CD4-positive, CD25-positive, alpha-beta regulatory T cell (primary cell): ENCODE results near the gene SEMA3A. TPM values are rescaled to one million over a fixed set of nuclear protein-coding genes. Genes with fewer than 3 reads are reported as not detected.

Experiments used
- ATAC-seq, 2 donors: fragments of 150-1000 bp; cut with Tn5 transposase; one replicate each; pipeline ENCODE4 v1.10.0; 2021; ENCODE audit warnings: low read depth in 2 of 2, moderate number of reproducible peaks in 2 of 2, moderate library complexity in 1 of 2
- DNase-seq, 3 donors: peaks; one replicate each; pipeline versions ENCODE4 v3.0.0 to v3.0.0-alpha.2; 2012 to 2022; ENCODE audit warnings: mixed read lengths in 1 of 3
- H3K27ac ChIP-seq: one replicate; pipeline ENCODE4 v1.7.0; 2013; ENCODE audit warnings: mild to moderate bottlenecking, low read length; ENCODE audit not compliant: insufficient read depth, poor library complexity, severe bottlenecking
- H3K27me3 ChIP-seq: one replicate; pipeline ENCODE4 v1.7.0; 2013; ENCODE audit warnings: low read length; ENCODE audit not compliant: control insufficient read depth, insufficient read depth
- H3K36me3 ChIP-seq: one replicate; pipeline ENCODE4 v1.7.0; 2013; ENCODE audit warnings: mild to moderate bottlenecking, low read length, moderate library complexity; ENCODE audit not compliant: control insufficient read depth, insufficient read depth
- H3K4me1 ChIP-seq: 2 replicates; pipeline ENCODE4 v1.7.0; 2013; ENCODE audit warnings: mild to moderate bottlenecking, low read length; ENCODE audit not compliant: insufficient read depth, control insufficient read depth, poor library complexity, severe bottlenecking
- H3K4me3 ChIP-seq: one replicate; pipeline ENCODE4 v1.7.0; 2013; ENCODE audit warnings: low read depth, mild to moderate bottlenecking, low read length, moderate library complexity
- H3K9me3 ChIP-seq, 2 experiments: 1 replicate in 1 of 2; 2 replicates in 1 of 2; pipeline ENCODE4 v1.7.0; 2013; ENCODE audit warnings: low read length in 2 of 2, mild to moderate bottlenecking in 1 of 2, moderate library complexity in 1 of 2; ENCODE audit not compliant: control insufficient read depth in 2 of 2
- H3K27ac Mint-ChIP-seq, 3 donors: one replicate each; pipeline ENCODE4 v1.8.0; 2020 to 2022; ENCODE audit warnings: mild to moderate bottlenecking in 3 of 3, mixed read lengths in 3 of 3, moderate library complexity in 2 of 3
- H3K27me3 Mint-ChIP-seq: one replicate; pipeline ENCODE4 v1.8.0; 2022; ENCODE audit warnings: mild to moderate bottlenecking, mixed read lengths
- H3K36me3 Mint-ChIP-seq: one replicate; pipeline ENCODE4 v1.8.0; 2020; ENCODE audit warnings: mixed read lengths
- H3K4me1 Mint-ChIP-seq, 4 donors: one replicate each; pipeline ENCODE4 v1.8.0; 2020 to 2022; ENCODE audit warnings: mixed read lengths in 4 of 4, mild to moderate bottlenecking in 1 of 4
- H3K4me3 Mint-ChIP-seq, 4 donors: one replicate each; pipeline ENCODE4 v1.8.0; 2020 to 2022; ENCODE audit warnings: mild to moderate bottlenecking in 4 of 4, mixed read lengths in 4 of 4, moderate library complexity in 3 of 4
- H3K9me3 Mint-ChIP-seq, 7 donors: one replicate each; pipeline ENCODE4 v1.8.0; 2020 to 2022; ENCODE audit warnings: mixed read lengths in 7 of 7, mild to moderate bottlenecking in 3 of 7, moderate library complexity in 2 of 7
- polyA plus RNA-seq, 4 donors: library from polyadenylated mRNA; unstranded; fragments of 300-500 nt; fragmentation: Illumina TruSeq; gene quantifications; one replicate each; pipeline ENCODE4 v1.2.3, GENCODE V29; 2021
- total RNA-seq: library from RNA; stranded (reverse); gene quantifications from one replicate; pipeline ENCODE4 v1.2.3, GENCODE V29; 2022

Gene SEMA3A
- total and polyA plus RNA-seq, 5 donors from 2014 or later, result not detected

DNA sequence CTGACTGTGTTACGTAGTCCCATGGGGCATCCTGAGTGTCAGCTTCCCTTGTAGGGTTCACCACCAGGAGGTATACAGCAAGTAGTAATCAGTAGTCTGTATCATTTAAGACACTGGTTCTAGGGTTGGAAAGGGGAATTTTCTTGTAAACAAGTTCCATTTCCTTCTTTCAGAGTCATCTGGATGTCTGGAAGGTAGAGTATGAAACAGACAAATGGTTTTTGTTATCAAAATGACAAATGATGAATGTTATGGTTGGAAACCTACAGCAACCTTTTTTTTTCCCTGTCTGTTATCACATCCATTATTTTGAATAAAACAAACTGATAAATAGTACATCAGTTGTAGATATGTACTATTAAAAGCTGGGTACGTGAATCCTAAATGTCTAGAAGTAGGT is 19.1 kb downstream of the SEMA3A start:
- H3K27ac Mint-ChIP-seq, result no peak overlapping the region
- H3K4me3 ChIP-seq, result no peak overlapping the region
- no peaks in the 10 kb centered on the region for H3K4me1 ChIP-seq
- H3K36me3 Mint-ChIP-seq, result no peaks in the 10 kb centered on the region
- ATAC-seq, result no peak
- peaks cover 0 to 1% (median 0%) of the 10 kb centered on the region in 7 donors for H3K9me3 Mint-ChIP-seq
- no peaks in the 10 kb centered on the region for H3K4me1 Mint-ChIP-seq
- no peaks in the 10 kb centered on the region for H3K27me3 Mint-ChIP-seq
- no peak for DNase-seq
- no peaks in the 10 kb centered on the region for H3K27me3 ChIP-seq
- no peak overlapping the region for H3K27ac ChIP-seq
- H3K9me3 ChIP-seq, result peaks cover 0 to 3% of the 10 kb centered on the region in 2 experiments
- H3K4me3 Mint-ChIP-seq, result no peak overlapping the region
- no peaks in the 10 kb centered on the region for H3K36me3 ChIP-seq

DNA sequence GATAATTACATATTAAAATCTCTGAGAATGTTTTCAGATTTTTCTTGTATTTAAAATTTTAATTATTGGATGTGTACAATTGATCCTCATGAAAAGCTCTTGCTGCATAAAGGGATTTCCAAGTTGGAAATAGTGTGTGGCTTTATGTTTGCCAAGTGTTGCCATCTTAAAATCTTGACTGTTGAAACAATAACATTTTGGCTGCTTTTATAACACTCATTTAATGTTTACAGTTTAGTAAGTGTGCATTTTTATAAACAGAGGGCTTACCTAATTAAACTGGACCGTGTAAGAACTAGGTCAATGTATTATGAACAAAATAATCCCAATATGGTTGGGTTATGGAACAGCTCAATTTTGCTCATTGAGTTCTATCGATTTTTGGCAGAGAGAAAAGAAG is 23.9 kb downstream of the SEMA3A start:
- Histone ChIP-seq H3K4me3 (no peak overlapping the region), H3K36me3 (no peaks in the 10 kb centered on the region), H3K4me1 (no peaks in the 10 kb centered on the region), H3K9me3 (no peaks in the 10 kb centered on the region), H3K27ac (no peak overlapping the region), H3K27me3 (no peaks in the 10 kb centered on the region)
- ATAC-seq (no peak), DNase-seq (no peak)
- no peaks in the 10 kb centered on the region for H3K36me3 Mint-ChIP-seq
- peaks cover 0 to 5% (median 0%) of the 10 kb centered on the region in 7 donors for H3K9me3 Mint-ChIP-seq
- H3K27ac Mint-ChIP-seq, result no peak overlapping the region
- H3K4me3 Mint-ChIP-seq, result no peak overlapping the region
- no peaks in the 10 kb centered on the region for H3K4me1 Mint-ChIP-seq
- no peaks in the 10 kb centered on the region for H3K27me3 Mint-ChIP-seq

DNA sequence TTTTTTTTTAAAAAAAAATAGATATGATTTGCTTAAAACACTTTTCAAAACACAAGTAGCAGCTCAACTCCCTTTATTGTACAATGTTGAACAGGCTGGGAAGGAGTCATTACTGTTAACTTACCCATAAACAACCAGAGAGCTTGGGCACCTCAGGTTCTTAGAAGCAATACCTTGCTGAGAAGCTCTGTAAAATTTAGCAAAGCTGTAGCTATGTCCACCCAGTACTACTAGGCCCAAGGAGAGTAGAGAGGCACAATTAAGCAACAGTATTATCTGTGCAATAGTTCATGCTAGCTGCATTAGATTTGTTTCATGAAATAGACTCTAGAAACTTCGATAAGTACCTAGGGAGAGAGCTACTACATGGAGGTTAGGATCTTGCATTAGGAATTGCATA is 32.0 kb downstream of the SEMA3A start:
- Histone ChIP-seq H3K27ac (no peak overlapping the region), H3K4me1 (no peaks in the 10 kb centered on the region), H3K9me3 (no peaks in the 10 kb centered on the region), H3K27me3 (no peaks in the 10 kb centered on the region), H3K4me3 (no peak overlapping the region), H3K36me3 (no peaks in the 10 kb centered on the region)
- DNase-seq, result no peak
- H3K27ac Mint-ChIP-seq, result no peak overlapping the region
- H3K9me3 Mint-ChIP-seq, result peaks cover 0 to 9% (median 0%) of the 10 kb centered on the region in 7 donors
- ATAC-seq, result no peak
- no peak overlapping the region for H3K4me3 Mint-ChIP-seq
- no peaks in the 10 kb centered on the region for H3K36me3 Mint-ChIP-seq
- no peaks in the 10 kb centered on the region for H3K27me3 Mint-ChIP-seq
- peaks cover 0 to 2% (median 0%) of the 10 kb centered on the region in 4 donors for H3K4me1 Mint-ChIP-seq

DNA sequence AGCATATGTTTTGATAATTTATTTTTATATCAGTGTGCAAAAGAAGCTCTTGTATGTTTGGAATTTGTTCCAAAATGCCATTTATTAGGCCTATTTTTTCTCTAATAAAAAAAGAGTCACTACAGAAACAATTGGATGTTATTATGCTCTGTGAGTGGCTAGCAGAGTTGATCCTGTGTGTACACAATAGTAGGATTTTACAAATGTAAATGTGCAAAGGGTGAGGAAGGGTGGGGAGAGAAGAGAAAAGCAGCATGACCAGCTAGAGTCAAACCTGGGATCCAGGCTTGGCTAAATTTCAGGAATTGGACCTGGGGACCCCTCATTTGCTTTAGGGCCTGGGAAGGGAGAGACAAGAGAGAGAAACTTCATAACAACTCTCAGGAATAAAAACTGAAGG is 32.5 kb downstream of the SEMA3A start:
- no peak overlapping the region for H3K4me3 ChIP-seq
- H3K27me3 ChIP-seq, result no peaks in the 10 kb centered on the region
- H3K9me3 Mint-ChIP-seq, result peaks cover 0 to 9% (median 0%) of the 10 kb centered on the region in 7 donors
- H3K36me3 ChIP-seq, result no peaks in the 10 kb centered on the region
- H3K27ac ChIP-seq, result no peak overlapping the region
- no peak for DNase-seq
- H3K27ac Mint-ChIP-seq, result no peak overlapping the region
- H3K4me3 Mint-ChIP-seq, result no peak overlapping the region
- no peaks in the 10 kb centered on the region for H3K36me3 Mint-ChIP-seq
- no peaks in the 10 kb centered on the region for H3K4me1 ChIP-seq
- ATAC-seq, result no peak
- H3K27me3 Mint-ChIP-seq, result no peaks in the 10 kb centered on the region
- H3K9me3 ChIP-seq, result no peaks in the 10 kb centered on the region
- peaks cover 0 to 2% (median 0%) of the 10 kb centered on the region in 4 donors for H3K4me1 Mint-ChIP-seq

DNA sequence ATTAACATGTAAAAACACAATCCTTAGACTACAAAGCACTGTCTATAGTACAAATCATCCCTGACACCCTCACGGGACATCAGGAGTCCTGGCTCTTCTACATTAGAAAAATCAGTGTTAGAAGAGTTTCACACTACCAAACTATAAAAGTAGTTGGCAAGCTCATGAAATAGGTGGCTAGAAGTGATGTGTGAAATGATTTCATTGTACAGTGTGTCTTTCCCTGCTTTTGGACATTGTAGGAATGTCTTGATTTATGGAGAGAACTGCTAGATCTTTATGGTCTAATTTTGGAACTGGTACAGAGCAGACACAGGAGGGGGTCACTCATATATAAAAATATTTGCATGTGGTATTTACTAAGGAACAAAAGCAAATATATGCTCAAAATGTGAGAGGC is 33.2 kb downstream of the SEMA3A start:
- H3K4me1 ChIP-seq, result no peaks in the 10 kb centered on the region
- Mint-ChIP-seq H3K36me3 (no peaks in the 10 kb centered on the region), H3K4me1 (peaks cover 0 to 2% (median 0%) of the 10 kb centered on the region in 4 donors), H3K9me3 (peaks cover 0 to 4% (median 0%) of the 10 kb centered on the region in 7 donors), H3K4me3 (no peak overlapping the region), H3K27me3 (no peaks in the 10 kb centered on the region), H3K27ac (no peak overlapping the region)
- no peak overlapping the region for H3K4me3 ChIP-seq
- H3K36me3 ChIP-seq, result no peaks in the 10 kb centered on the region
- no peaks in the 10 kb centered on the region for H3K27me3 ChIP-seq
- no peak for ATAC-seq
- no peaks in the 10 kb centered on the region for H3K9me3 ChIP-seq
- no peak for DNase-seq
- no peak overlapping the region for H3K27ac ChIP-seq

DNA sequence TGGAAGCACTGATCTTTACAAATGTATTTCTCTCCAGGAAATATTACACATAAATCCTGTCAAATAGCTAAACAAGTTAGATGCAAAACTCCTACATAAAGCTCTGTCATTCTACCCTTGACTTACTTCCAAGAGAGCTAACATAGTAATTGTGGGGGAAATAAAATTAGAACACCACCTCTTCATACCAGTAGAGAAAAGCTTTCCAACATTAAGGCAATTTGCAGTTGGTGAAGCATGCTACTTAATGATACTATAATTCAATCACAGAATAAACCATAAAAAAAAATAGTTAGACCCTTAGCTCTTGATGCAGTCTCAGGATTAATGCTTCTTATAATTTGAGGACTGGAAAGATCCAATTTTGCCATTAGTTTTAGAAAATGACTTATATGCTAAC is 35.2 kb downstream of the SEMA3A start:
- H3K27ac Mint-ChIP-seq, result no peak overlapping the region
- no peaks in the 10 kb centered on the region for H3K27me3 ChIP-seq
- DNase-seq (no peak), ATAC-seq (no peak)
- peaks cover 0 to 4% (median 0%) of the 10 kb centered on the region in 7 donors for H3K9me3 Mint-ChIP-seq
- no peaks in the 10 kb centered on the region for H3K27me3 Mint-ChIP-seq
- peaks cover 0 to 2% (median 0%) of the 10 kb centered on the region in 4 donors for H3K4me1 Mint-ChIP-seq
- H3K4me3 Mint-ChIP-seq, result no peak overlapping the region
- H3K36me3 ChIP-seq, result no peaks in the 10 kb centered on the region
- no peaks in the 10 kb centered on the region for H3K36me3 Mint-ChIP-seq
- H3K9me3 ChIP-seq, result peaks cover 0 to 3% of the 10 kb centered on the region in 2 experiments
- no peak overlapping the region for H3K4me3 ChIP-seq
- H3K4me1 ChIP-seq, result no peaks in the 10 kb centered on the region
- no peak overlapping the region for H3K27ac ChIP-seq

DNA sequence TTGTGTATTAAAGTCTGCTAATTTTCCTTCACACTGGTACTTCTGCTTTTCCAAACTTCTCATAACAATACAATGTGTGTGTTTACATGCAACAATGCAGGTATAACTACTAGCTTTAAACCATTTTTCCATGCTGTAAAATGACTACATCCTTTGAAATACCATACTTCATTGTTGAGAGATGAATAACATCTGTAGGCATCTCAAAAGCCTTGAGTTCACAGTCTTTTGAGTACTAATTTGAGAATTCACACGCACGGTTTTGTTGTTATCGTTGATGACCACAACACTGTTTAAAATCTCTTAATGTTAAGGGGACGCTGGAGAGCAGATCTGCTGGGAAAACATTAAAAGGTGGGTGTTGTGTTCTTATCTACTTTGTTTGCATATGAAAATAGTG is 37.4 kb downstream of the SEMA3A start:
- Mint-ChIP-seq H3K27ac (no peak overlapping the region), H3K4me3 (no peak overlapping the region), H3K9me3 (peaks cover 0 to 4% (median 0%) of the 10 kb centered on the region in 7 donors), H3K4me1 (peaks cover 0 to under 1% (median 0%) of the 10 kb centered on the region in 4 donors), H3K27me3 (no peaks in the 10 kb centered on the region), H3K36me3 (no peaks in the 10 kb centered on the region)
- Histone ChIP-seq H3K27ac (no peak overlapping the region), H3K9me3 (peaks cover 0 to 3% of the 10 kb centered on the region in 2 experiments), H3K27me3 (no peaks in the 10 kb centered on the region), H3K36me3 (no peaks in the 10 kb centered on the region), H3K4me3 (no peak overlapping the region), H3K4me1 (no peaks in the 10 kb centered on the region)
- no peak for ATAC-seq
- no peak for DNase-seq

DNA sequence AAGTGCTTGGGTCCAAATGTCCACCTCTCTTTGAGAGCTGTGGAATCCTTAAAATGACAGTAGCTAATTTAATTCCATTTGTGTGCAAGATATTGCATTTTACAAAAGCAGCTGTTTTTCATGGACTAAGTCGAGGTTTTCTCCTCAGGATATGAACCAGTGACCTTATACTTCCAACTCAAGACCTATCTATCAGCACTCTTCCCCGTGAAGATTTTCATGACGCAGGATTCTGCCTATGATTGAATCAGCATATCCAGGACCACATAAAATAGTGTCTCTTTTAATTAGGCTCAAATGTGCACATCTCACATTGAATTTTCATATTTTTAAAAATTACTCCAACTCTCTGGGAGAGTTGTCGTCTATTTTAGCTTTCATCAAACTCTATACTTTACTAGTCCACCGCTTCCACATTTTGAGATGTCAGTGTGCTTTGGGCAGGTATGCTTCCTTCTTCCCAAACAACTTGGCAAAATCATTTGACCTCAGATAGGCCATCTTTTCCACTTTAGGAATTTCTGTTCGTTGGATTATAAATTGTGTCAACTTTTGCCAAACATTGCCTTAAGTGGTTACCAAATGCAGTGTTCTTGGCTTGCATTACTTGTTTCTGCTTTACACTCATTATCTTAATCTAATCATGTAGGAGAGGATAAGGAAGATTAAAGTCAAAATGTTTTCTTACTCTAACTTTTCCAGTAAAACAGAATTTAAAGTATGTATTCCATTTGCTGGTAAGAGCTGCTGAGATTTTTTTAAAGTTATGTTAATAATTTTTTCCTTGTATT is 39.4 kb downstream of the SEMA3A start:
- H3K27ac ChIP-seq, result no peak overlapping the region
- H3K4me1 Mint-ChIP-seq, result no peaks in the 10 kb centered on the region
- H3K4me3 Mint-ChIP-seq, result no peak overlapping the region
- H3K9me3 ChIP-seq, result peaks cover 0 to 3% of the 10 kb centered on the region in 2 experiments
- H3K4me1 ChIP-seq, result no peaks in the 10 kb centered on the region
- H3K9me3 Mint-ChIP-seq, result peaks cover 0 to 4% (median 0%) of the 10 kb centered on the region in 7 donors
- ATAC-seq (no peak), DNase-seq (no peak)
- no peaks in the 10 kb centered on the region for H3K36me3 Mint-ChIP-seq
- H3K27me3 Mint-ChIP-seq, result no peaks in the 10 kb centered on the region
- no peak overlapping the region for H3K27ac Mint-ChIP-seq
- no peak overlapping the region for H3K4me3 ChIP-seq
- H3K36me3 ChIP-seq, result no peaks in the 10 kb centered on the region
- H3K27me3 ChIP-seq, result no peaks in the 10 kb centered on the region
